ENCODE results near the gene TMEM187. TPM values are rescaled to one million over a fixed set of nuclear protein-coding genes. Genes with fewer than 3 reads are reported as not detected.

Gene TMEM187
- polyA plus RNA-seq, 5 donors: 4.6 to 6.8 (median 6.4) TPM

Other genes starting within 250 kb of the TMEM187 start
- 100 to 1,000 TPM; 119 to 161 (median 139) TPM for gene BCAP31, start 248.4 kb upstream of the TMEM187 start, polyA plus RNA-seq (ENCODE audit: insufficient read depth in 1 of 5, insufficient read length in 5 of 5, low replicate concordance in 1 of 5)
- gene ABCD1, start 247.9 kb upstream of the TMEM187 start, polyA plus RNA-seq (ENCODE audit: insufficient read depth in 1 of 5, insufficient read length in 5 of 5, low replicate concordance in 1 of 5): 10 to 100 TPM in 1 of 5 donors, 1 to 10 TPM in 4; 5.7 to 11.7 (median 7.2) TPM
- 1 to 10 TPM; 2.1 to 4.1 (median 3.7) TPM for gene PLXNB3, start 208.5 kb upstream of the TMEM187 start, polyA plus RNA-seq (ENCODE audit: insufficient read depth in 1 of 5, insufficient read length in 5 of 5, low replicate concordance in 1 of 5)
- gene SRPK3, start 191.7 kb upstream of the TMEM187 start, polyA plus RNA-seq (ENCODE audit: insufficient read depth in 1 of 5, insufficient read length in 5 of 5, low replicate concordance in 1 of 5): 10 to 100 TPM in 1 of 5 donors, 1 to 10 TPM in 3, under 1 TPM in 1; 0.63 to 14.2 (median 1.4) TPM
- gene IDH3G, start 178.4 kb upstream of the TMEM187 start, polyA plus RNA-seq (ENCODE audit: insufficient read depth in 1 of 5, insufficient read length in 5 of 5, low replicate concordance in 1 of 5): 10 to 100 TPM; 48.9 to 75.0 (median 52.7) TPM
- gene SSR4, start 178.1 kb upstream of the TMEM187 start, polyA plus RNA-seq (ENCODE audit: insufficient read depth in 1 of 5, insufficient read length in 5 of 5, low replicate concordance in 1 of 5): 100 to 1,000 TPM; 152 to 222 (median 163) TPM
- 10 to 100 TPM in 3 of 5 donors, 1 to 10 TPM in 2; 8.5 to 13.9 (median 10.4) TPM for gene PDZD4, start 142.2 kb upstream of the TMEM187 start, polyA plus RNA-seq (ENCODE audit: insufficient read depth in 1 of 5, insufficient read length in 5 of 5, low replicate concordance in 1 of 5)
- under 1 TPM; 0.13 to 0.44 (median 0.20) TPM for gene L1CAM, start 86.6 kb upstream of the TMEM187 start, polyA plus RNA-seq (ENCODE audit: insufficient read depth in 1 of 5, insufficient read length in 5 of 5, low replicate concordance in 1 of 5)
- gene AVPR2, start 68.1 kb upstream of the TMEM187 start, polyA plus RNA-seq (ENCODE audit: insufficient read depth in 1 of 5, insufficient read length in 5 of 5, low replicate concordance in 1 of 5): 1 to 10 TPM in 1 of 5 donors, under 1 TPM in 4; 0.58 to 1.3 (median 0.73) TPM
- gene ARHGAP4, start 46.5 kb upstream of the TMEM187 start, polyA plus RNA-seq (ENCODE audit: insufficient read depth in 1 of 5, insufficient read length in 5 of 5, low replicate concordance in 1 of 5): 10 to 100 TPM; 17.1 to 29.6 (median 25.4) TPM
- gene NAA10, start 37.7 kb upstream of the TMEM187 start, polyA plus RNA-seq (ENCODE audit: insufficient read depth in 1 of 5, insufficient read length in 5 of 5, low replicate concordance in 1 of 5): 10 to 100 TPM; 48.0 to 85.6 (median 53.5) TPM
- gene RENBP, start 28.1 kb upstream of the TMEM187 start, polyA plus RNA-seq (ENCODE audit: insufficient read depth in 1 of 5, insufficient read length in 5 of 5, low replicate concordance in 1 of 5): 1 to 10 TPM; 4.1 to 7.8 (median 6.3) TPM
- 10 to 100 TPM; 26.7 to 48.5 (median 31.9) TPM for gene HCFC1, start 936 bp upstream of the TMEM187 start, polyA plus RNA-seq (ENCODE audit: insufficient read depth in 1 of 5, insufficient read length in 5 of 5, low replicate concordance in 1 of 5)
- gene IRAK1, start 47.1 kb downstream of the TMEM187 start, polyA plus RNA-seq (ENCODE audit: insufficient read depth in 1 of 5, insufficient read length in 5 of 5, low replicate concordance in 1 of 5): 10 to 100 TPM; 41.6 to 74.9 (median 48.0) TPM
- gene MECP2, start 125.0 kb downstream of the TMEM187 start, polyA plus RNA-seq (ENCODE audit: insufficient read depth in 1 of 5, insufficient read length in 5 of 5, low replicate concordance in 1 of 5): 10 to 100 TPM; 24.2 to 32.5 (median 32.3) TPM
- not detected for gene OPN1LW, start 171.5 kb downstream of the TMEM187 start, polyA plus RNA-seq (ENCODE audit: insufficient read depth in 1 of 5, insufficient read length in 5 of 5, low replicate concordance in 1 of 5)
- not detected for gene OPN1MW, start 209.8 kb downstream of the TMEM187 start, polyA plus RNA-seq (ENCODE audit: insufficient read depth in 1 of 5, insufficient read length in 5 of 5, low replicate concordance in 1 of 5)
- gene OPN1MW2, start 247.0 kb downstream of the TMEM187 start, polyA plus RNA-seq (ENCODE audit: insufficient read depth in 1 of 5, insufficient read length in 5 of 5, low replicate concordance in 1 of 5): not detected